Upper lobe of right lung (tissue), 1 donor: ENCODE results near the gene NXT1. TPM values are rescaled to one million over a fixed set of nuclear protein-coding genes. Genes with fewer than 3 reads are reported as not detected.

Experiments
- ATAC-seq: fragments of 200-7000 bp; cut with Tn5 transposase; one replicate; pipeline ENCODE4 v1.9.1; 2020; ENCODE audit warnings: mild to moderate bottlenecking, moderate library complexity
- DNase-seq: peaks from one replicate; pipeline ENCODE4 v3.0.0-alpha.2; 2020
- H3K27ac ChIP-seq: fragments of 200-600 bp; one replicate; pipeline ENCODE4 v1.8.0; 2022
- H3K27me3 ChIP-seq: fragments of 200-600 bp; one replicate; pipeline ENCODE4 v1.8.0; 2022; ENCODE audit warnings: mild to moderate bottlenecking
- H3K36me3 ChIP-seq: fragments of 200-600 bp; one replicate; pipeline ENCODE4 v1.8.0; 2022
- H3K4me1 ChIP-seq: fragments of 200-600 bp; one replicate; pipeline ENCODE4 v1.8.0; 2022
- H3K4me3 ChIP-seq: fragments of 200-600 bp; one replicate; pipeline ENCODE4 v1.8.0; 2022; ENCODE audit warnings: mild to moderate bottlenecking
- H3K9me3 ChIP-seq: fragments of 200-600 bp; one replicate; pipeline ENCODE4 v1.8.0; 2022
- CTCF ChIP-seq: fragments of 200-600 bp; IDR thresholded peaks from one replicate; pipeline ENCODE4 v1.8.0; 2022; ENCODE audit warnings: antibody characterized with exemption
- intact Hi-C: fragments of 100-400 bp; cut with DNase I; formaldehyde crosslinking; loops from one replicate; pipeline ENCODE4 v1.11.0; 2022
- total RNA-seq: library from RNA; stranded (reverse); fragmentation: NEBNext Ultra II Directional; extraction: Animal tissue kit (Norgen Biotek cat#: 25700); gene quantifications from one replicate; pipeline ENCODE4 v1.2.1, GENCODE V29; 2021
- donor health status: DM: no; HTN: yes; CAD: no; lungs with severe emphysema.

Gene NXT1
- total RNA-seq, 1 donor from 2014 or later, result 16.2 TPM

DNA sequence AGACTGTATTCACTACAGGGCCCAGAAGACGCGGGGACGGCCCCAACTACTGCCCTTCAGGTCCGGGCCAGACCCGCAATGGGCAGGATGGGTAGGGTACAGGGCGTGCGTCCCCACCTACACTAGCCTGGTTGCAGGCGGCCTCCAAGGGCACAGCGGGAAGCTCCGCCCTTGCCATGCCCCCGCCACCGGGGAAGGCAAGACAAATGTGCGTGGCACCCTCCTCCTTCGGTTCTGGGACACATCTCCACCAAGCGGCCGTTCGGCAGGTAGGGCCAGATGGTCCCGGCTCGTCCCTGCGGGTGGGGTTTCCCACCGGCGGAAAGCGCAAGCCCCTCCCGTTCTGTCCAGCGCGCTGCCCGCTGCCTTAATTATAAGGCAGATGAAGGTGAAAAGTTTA lies 5.6 kb downstream of the NXT1 start:
- Histone ChIP-seq H3K27me3 (no peaks in the 10 kb centered on the region), H3K36me3 (peaks cover 19% of the 10 kb centered on the region), H3K4me3 (no peak overlapping the region), H3K9me3 (no peaks in the 10 kb centered on the region), H3K4me1 (peaks cover 27% of the 10 kb centered on the region), H3K27ac (no peak overlapping the region)
- TF ChIP-seq CTCF, result no peak
- no peak for ATAC-seq
- no peak for DNase-seq
- intact Hi-C loops, result no loop called here

DNA sequence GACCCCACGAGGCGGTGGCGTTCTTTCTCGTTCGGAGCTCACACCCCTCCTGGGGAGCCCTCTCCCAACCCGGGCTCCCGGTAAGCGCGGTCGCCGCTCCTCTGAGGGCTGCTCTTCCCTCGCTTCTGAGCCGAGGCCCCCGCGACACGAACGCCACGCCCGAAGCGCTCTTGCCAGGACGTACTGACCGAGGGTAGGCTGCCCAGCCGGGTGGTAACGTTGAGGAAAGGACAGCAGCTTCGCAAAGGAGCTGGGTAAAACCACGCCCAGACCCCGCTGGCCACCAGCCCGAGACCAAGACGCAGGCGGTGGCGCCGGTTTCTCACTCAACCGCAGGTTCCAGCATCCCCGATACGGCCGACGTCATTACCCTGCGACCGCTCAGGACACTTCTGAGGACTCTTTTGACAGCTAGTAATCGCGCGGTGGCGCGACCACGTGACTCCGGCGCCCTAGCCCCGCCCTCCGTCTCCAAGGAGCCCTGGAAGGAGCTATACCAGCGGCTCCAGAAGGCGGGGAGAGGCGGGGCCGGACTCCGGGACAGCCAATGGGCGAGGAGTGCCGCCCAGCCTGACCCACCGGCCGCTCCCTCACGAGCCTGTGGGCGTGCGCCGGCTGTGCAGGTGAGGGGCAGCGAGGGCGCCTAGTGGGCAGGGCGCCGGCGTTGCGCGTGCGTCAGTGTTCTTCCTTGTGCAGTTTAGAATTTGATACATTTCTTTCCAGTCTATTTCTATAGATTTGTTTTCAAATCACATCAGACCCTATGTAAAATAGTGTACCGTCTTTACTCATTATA lies 7.4 kb downstream of the NXT1 start:
- DNase-seq (peak; percentile 100), ATAC-seq (peak; percentile 87)
- peak overlapping the region; percentile 71 for H3K4me3 ChIP-seq
- no peaks in the 10 kb centered on the region for H3K9me3 ChIP-seq
- intact Hi-C loops, result no loop called here
- TF ChIP-seq CTCF, result no peak
- H3K27ac ChIP-seq, result peak overlapping the region; percentile 96
- H3K4me1 ChIP-seq, result peaks cover 17% of the 10 kb centered on the region
- H3K27me3 ChIP-seq, result no peaks in the 10 kb centered on the region
- H3K36me3 ChIP-seq, result peaks cover 19% of the 10 kb centered on the region

DNA sequence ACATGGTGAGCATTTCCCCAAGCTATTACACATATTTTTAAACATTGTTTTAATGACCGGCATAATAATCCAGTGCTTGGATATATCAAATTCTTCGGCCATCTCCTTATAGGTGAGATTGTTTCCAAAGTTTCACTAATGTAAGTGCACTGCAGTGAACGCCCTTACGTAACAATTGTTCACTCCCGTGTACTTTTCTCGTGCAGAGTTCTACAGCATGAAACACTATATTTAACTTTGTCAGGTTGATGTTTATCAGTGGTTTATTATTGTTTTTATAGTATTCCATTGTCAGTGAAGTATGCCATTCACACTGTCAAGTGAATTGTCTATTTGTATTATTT lies 7.9 kb downstream of the NXT1 start:
- intact Hi-C loops, result no loop called here
- TF ChIP-seq CTCF, result no peak

GRCh38 chr20:23358923-23359593 lies 8.5 kb downstream of the NXT1 start:
- TF ChIP-seq CTCF, result no peak
- DNase-seq (no peak), ATAC-seq (no peak)
- intact Hi-C loops, result no loop called here
- peaks cover 28% of the 10 kb centered on the region for H3K4me1 ChIP-seq
- no peaks in the 10 kb centered on the region for H3K27me3 ChIP-seq
- no peaks in the 10 kb centered on the region for H3K9me3 ChIP-seq
- H3K27ac ChIP-seq, result peak overlapping the region; percentile 96
- peaks cover 16% of the 10 kb centered on the region for H3K36me3 ChIP-seq
- H3K4me3 ChIP-seq, result no peak overlapping the region

More for the DNA sequence above, 7.9 kb downstream of the NXT1 start:
- peaks cover 19% of the 10 kb centered on the region for H3K36me3 ChIP-seq
- no peak for DNase-seq
- H3K9me3 ChIP-seq, result no peaks in the 10 kb centered on the region
- no peak for ATAC-seq
- H3K4me3 ChIP-seq, result peak overlapping the region; percentile 71
- no peaks in the 10 kb centered on the region for H3K27me3 ChIP-seq
- peaks cover 23% of the 10 kb centered on the region for H3K4me1 ChIP-seq
- peak overlapping the region; percentile 96 for H3K27ac ChIP-seq

- Histone ChIP-seq H3K4me1 (peaks cover 32% of the 10 kb centered on the region), H3K27ac (peak overlapping the region; percentile 99), H3K9me3 (no peaks in the 10 kb centered on the region), H3K36me3 (peaks cover 17% of the 10 kb centered on the region), H3K27me3 (no peaks in the 10 kb centered on the region), H3K4me3 (no peak overlapping the region)
- DNase-seq (no peak), ATAC-seq (no peak)
- intact Hi-C loops, result no loop called here
- no peak for TF ChIP-seq CTCF
Observed at GRCh38 chr20:23360531-23360930, 9.9 kb downstream of the NXT1 start.
